ENCODE data around the gene MBD6. TPM values are rescaled to one million over a fixed set of nuclear protein-coding genes. Genes with fewer than 3 reads are reported as not detected.
"Not testable (repeated sequence)": the region's sequence is repeated elsewhere in the genome, so short reads cannot be mapped to it uniquely, and the experiment has no call there.

Gene MBD6
- total RNA-seq, 2 experiments from 2014 or later = 71.7 to 73.4 TPM

DNA sequence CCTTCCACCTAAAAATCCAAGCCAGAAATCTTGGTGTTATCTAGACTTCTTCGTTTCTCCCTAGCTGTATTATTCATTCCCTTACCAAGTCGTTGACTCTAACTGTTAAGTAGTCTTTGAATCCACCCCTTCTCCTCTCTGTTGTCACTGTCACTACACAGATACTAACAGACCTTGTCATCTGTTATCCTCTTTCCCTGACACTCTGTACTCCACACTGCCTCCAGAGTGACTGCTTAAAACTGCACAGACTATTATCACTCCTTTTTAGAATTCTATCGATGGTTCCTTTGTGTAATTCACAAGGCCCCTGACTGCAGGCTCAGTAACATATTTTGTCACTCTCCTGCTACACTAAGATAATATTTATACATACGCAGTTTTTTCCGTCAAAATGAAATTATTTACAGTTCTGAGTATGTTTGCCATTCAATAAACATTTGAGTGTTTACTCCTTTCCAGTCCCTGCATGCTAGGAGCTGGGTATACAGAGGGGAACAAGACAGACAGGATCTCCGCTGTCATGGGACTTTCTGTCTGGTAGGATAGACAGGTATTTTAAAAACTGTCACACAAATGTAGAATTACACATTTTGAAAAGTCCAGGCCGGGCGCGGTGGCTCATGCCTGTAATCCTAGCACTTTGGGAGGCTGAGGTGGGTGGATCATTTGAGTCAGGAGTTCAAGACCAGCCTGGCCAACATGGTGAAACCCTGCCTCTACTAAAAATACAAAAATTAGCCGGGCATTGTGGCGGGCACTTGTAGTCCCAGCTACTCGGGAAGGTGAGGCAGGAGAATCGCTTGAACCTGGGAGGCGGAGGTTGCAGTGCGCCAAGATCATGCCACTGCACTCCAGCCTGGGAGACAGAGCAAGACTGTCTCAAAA, 31.0 kb upstream of the MBD6 start:
- H3K4me3 Mint-ChIP-seq = no peak overlapping the region
- H3K36me3 Mint-ChIP-seq (ENCODE audit: low read depth) = peaks cover 66% of the 10 kb centered on the region
- no peaks in the 10 kb centered on the region for H3K27me3 Mint-ChIP-seq
- ChIA-PET POLR2A (interaction anchor here (1.3 to 6.9 kb wide), 4 partner anchors 13 to 29 kb away, joined by 3 to 47 read pairs (median 4); partner anchors contain the start of genes ARHGAP9 and DDIT3), CTCF (interaction anchor here (0.6 to 1.8 kb wide), 5 partner anchors 17 to 39 kb away, joined by 3 to 4 read pairs (median 4); no protein-coding TSS in a partner anchor)
- DNase-seq = no peak
- H3K9me3 Mint-ChIP-seq = no peaks in the 10 kb centered on the region
- peaks cover 36% of the 10 kb centered on the region for H3K4me1 Mint-ChIP-seq
- H3K27ac Mint-ChIP-seq = peak overlapping the region; percentile 58

- H3K36me3 Mint-ChIP-seq (ENCODE audit: low read depth) = peaks cover 74% of the 10 kb centered on the region
- POLR2A ChIA-PET, CTCF ChIA-PET: not testable (repeated sequence)
These were observed 27.4 kb upstream of the MBD6 start for GRCh38 chr12:57495051-57495701.

DNA sequence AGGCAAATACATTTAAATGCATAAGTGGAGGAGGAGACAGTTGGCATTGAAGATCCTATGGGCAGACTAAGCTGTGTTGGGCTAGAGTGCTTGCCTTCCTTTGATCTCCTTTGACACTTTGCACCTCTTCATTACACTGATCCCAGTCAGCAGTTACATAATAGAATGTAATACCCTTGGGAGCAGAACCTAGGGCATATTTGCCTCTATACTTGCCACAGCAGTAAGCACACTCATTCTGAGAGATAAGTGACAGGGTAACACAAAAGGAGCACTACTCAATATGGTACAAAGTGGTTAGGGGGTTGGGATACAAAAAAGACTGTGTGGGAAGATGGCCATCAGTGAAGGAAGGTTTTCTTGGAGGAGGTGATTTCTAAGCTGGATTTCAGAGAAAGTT, 25.8 kb upstream of the MBD6 start:
- DNase-seq = no peak
- H3K27me3 Mint-ChIP-seq = no peaks in the 10 kb centered on the region
- H3K27ac Mint-ChIP-seq = no peak overlapping the region
- CTCF ChIA-PET = interaction anchor here (0.7 to 1.0 kb wide), 2 partner anchors 20 to 38 kb away, joined by 3 read pairs; no protein-coding TSS in a partner anchor
- H3K4me3 Mint-ChIP-seq = no peak overlapping the region
- POLR2A ChIA-PET = interaction anchor here (1.0 to 1.4 kb wide), 3 partner anchors 20 to 50 kb away, joined by 4 to 7 read pairs (median 5); partner anchors contain the start of genes DCTN2 and DDIT3
- H3K4me1 Mint-ChIP-seq = peaks cover 7% of the 10 kb centered on the region
- peaks cover 73% of the 10 kb centered on the region for H3K36me3 Mint-ChIP-seq (ENCODE audit: low read depth)
- no peaks in the 10 kb centered on the region for H3K9me3 Mint-ChIP-seq

More at GRCh38 chr12:57495051-57495701, 27.4 kb upstream of the MBD6 start:
- not testable (repeated sequence) for DNase-seq, H3K27me3 Mint-ChIP-seq, H3K4me3 Mint-ChIP-seq, H3K9me3 Mint-ChIP-seq, H3K27ac Mint-ChIP-seq
- H3K4me1 Mint-ChIP-seq = peaks cover 14% of the 10 kb centered on the region

DNA sequence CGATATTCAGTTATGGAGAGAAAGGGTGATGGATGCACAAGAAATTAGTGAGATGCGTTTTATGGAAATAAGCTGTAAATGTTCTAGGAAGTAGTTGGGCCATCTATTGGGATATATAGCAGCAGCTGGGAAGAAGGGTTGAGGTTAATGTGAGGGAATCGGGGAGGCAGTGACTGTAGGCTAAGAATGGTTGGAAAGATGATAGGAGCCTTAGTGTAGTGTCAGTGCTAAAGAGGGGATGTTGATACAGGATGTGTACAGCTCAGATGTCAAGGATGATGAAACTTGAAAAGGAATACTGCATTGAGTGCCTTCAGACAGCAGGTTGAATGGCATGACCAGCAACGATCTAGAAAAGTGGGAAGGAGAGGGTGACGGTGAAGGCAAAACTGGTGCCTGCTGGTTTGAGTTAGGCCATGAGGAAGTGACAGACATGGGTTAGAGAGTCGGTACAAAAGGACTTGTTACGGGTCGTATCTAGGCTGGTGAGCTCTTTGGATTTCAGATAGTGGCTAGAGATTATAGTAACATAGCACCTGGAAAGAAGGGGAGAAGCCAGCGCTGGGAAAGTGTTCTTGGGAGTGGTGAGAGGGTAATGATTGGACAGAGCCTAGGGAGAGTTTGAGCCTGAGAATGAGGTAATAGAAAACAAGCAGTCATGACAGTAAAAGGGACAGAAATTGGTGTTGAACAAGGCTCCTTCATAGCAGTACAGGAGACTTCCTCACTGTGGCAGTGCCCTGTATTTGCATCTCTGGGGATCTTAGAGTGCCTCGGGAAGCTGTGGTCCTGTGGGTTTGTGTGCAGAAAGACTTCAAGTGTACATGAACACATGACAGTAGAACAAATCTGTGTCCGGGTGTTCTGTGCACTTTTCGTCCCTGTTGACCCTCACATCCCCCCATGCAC, 25.1 kb upstream of the MBD6 start:
- Mint-ChIP-seq H3K4me3 (no peak overlapping the region), H3K9me3 (no peaks in the 10 kb centered on the region), H3K36me3 (ENCODE audit: low read depth) (peaks cover 73% of the 10 kb centered on the region), H3K4me1 (peaks cover 7% of the 10 kb centered on the region), H3K27me3 (no peaks in the 10 kb centered on the region), H3K27ac (no peak overlapping the region)
- ChIA-PET CTCF (interaction anchor here (0.7 to 1.0 kb wide), 2 partner anchors 21 to 39 kb away, joined by 3 read pairs; no protein-coding TSS in a partner anchor), POLR2A (interaction anchor here (1.0 to 1.4 kb wide), 3 partner anchors 21 to 49 kb away, joined by 4 to 7 read pairs (median 5); partner anchors contain the start of genes DCTN2 and DDIT3)
- DNase-seq = no peak

DNA sequence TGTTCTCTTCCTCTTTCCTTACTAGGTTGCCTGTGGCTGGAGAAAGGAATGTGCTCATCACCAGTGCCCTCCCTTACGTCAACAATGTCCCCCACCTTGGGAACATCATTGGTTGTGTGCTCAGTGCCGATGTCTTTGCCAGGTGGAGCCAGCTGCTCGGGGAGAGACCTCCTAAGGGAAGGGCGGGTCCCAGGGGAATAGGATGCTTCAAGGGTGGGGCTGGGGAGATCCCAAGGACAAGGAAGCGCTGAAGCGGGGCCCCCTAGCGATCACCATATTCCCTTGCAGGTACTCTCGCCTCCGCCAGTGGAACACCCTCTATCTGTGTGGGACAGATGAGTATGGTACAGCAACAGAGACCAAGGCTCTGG, 24.5 kb upstream of the MBD6 start:
- no peak for DNase-seq
- Mint-ChIP-seq H3K4me1 (peaks cover 5% of the 10 kb centered on the region), H3K9me3 (no peaks in the 10 kb centered on the region), H3K4me3 (no peak overlapping the region), H3K27me3 (no peaks in the 10 kb centered on the region), H3K27ac (no peak overlapping the region), H3K36me3 (ENCODE audit: low read depth) (peaks cover 71% of the 10 kb centered on the region)
- CTCF ChIA-PET = no interaction called here
- POLR2A ChIA-PET = no interaction called here

- Mint-ChIP-seq H3K27me3 (no peaks in the 10 kb centered on the region), H3K4me1 (peaks cover 5% of the 10 kb centered on the region), H3K36me3 (ENCODE audit: low read depth) (peaks cover 76% of the 10 kb centered on the region), H3K27ac (no peak overlapping the region), H3K9me3 (no peaks in the 10 kb centered on the region), H3K4me3 (no peak overlapping the region)
- ChIA-PET POLR2A (interaction anchor here (0.9 kb wide), 1 partner anchor 11 kb away, joined by 4 read pairs; the partner anchor contains the start of gene MARS1), CTCF (no interaction called here)
- DNase-seq = no peak
These were observed 24.1 kb upstream of the MBD6 start for GRCh38 chr12:57498571-57498970.

GRCh38 chr12:57500213-57500612, 22.4 kb upstream of the MBD6 start:
- no peak overlapping the region for H3K27ac Mint-ChIP-seq
- H3K4me3 Mint-ChIP-seq = no peak overlapping the region
- ChIA-PET CTCF (interaction anchor here (1.2 kb wide), 1 partner anchor 16 kb away, joined by 3 read pairs; no protein-coding TSS in a partner anchor), POLR2A (interaction anchor here (1.5 kb wide), 1 partner anchor 15 kb away, joined by 4 read pairs; no protein-coding TSS in a partner anchor)
- DNase-seq = no peak
- H3K36me3 Mint-ChIP-seq (ENCODE audit: low read depth) = peaks cover 86% of the 10 kb centered on the region
- H3K9me3 Mint-ChIP-seq = no peaks in the 10 kb centered on the region
- no peaks in the 10 kb centered on the region for H3K27me3 Mint-ChIP-seq
- H3K4me1 Mint-ChIP-seq = peaks cover 5% of the 10 kb centered on the region

GRCh38 chr12:57502311-57502969, 20.2 kb upstream of the MBD6 start:
- CTCF ChIA-PET = interaction anchor here (1.1 to 1.7 kb wide), 2 partner anchors 26 to 277 kb away, joined by 4 to 5 read pairs; no protein-coding TSS in a partner anchor
- peaks cover 79% of the 10 kb centered on the region for H3K36me3 Mint-ChIP-seq (ENCODE audit: low read depth)
- not testable (repeated sequence) for H3K27ac Mint-ChIP-seq, H3K27me3 Mint-ChIP-seq, H3K9me3 Mint-ChIP-seq, H3K4me3 Mint-ChIP-seq, DNase-seq, H3K4me1 Mint-ChIP-seq
- POLR2A ChIA-PET = interaction anchor here (1.6 to 3.1 kb wide), 2 partner anchors 16 to 18 kb away, joined by 3 to 10 read pairs; partner anchors contain the start of gene DDIT3

- not testable (repeated sequence) for DNase-seq, H3K9me3 Mint-ChIP-seq, H3K4me3 Mint-ChIP-seq, H3K27me3 Mint-ChIP-seq, H3K4me1 Mint-ChIP-seq, H3K27ac Mint-ChIP-seq
- peaks cover 59% of the 10 kb centered on the region for H3K36me3 Mint-ChIP-seq (ENCODE audit: low read depth)
- ChIA-PET POLR2A (interaction anchor here (1.0 kb wide), 1 partner anchor 19 kb away, joined by 3 read pairs; the partner anchor contains the start of gene MARS1), CTCF (interaction anchor here (1.6 kb wide), 1 partner anchor 41 kb away, joined by 3 read pairs; the partner anchor contains the start of gene DCTN2)
These were observed 16.1 kb upstream of the MBD6 start for GRCh38 chr12:57506541-57506940.

- H3K27me3 Mint-ChIP-seq, POLR2A ChIA-PET, DNase-seq, H3K27ac Mint-ChIP-seq, H3K4me3 Mint-ChIP-seq, CTCF ChIA-PET, H3K9me3 Mint-ChIP-seq, H3K4me1 Mint-ChIP-seq: not testable (repeated sequence)
- H3K36me3 Mint-ChIP-seq (ENCODE audit: low read depth) = peaks cover 63% of the 10 kb centered on the region
These were observed 14.8 kb upstream of the MBD6 start for GRCh38 chr12:57507796-57508195.

DNA sequence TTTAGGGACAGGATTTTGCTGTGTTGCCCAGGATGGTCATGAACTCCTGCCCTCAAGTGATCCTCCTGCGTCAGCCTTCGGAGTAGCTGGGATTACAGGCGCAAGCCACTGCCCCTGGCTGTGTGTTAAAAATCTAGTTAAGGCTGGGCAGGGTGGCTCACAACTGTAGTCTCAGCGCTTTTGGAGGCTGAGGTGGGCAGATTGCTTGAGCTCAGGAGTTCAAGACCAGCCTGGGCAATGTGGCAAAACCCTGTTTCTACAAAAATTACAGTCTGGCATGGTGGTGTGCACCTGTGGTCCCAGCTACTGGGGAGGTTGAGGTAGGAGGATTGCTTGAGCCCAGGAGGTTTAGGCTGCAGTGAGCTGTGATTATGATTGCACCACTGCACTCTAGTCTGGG, 11.5 kb upstream of the MBD6 start:
- Mint-ChIP-seq H3K4me3 (no peak overlapping the region), H3K9me3 (no peaks in the 10 kb centered on the region), H3K27me3 (no peaks in the 10 kb centered on the region), H3K27ac (no peak overlapping the region), H3K36me3 (ENCODE audit: low read depth) (peaks cover 57% of the 10 kb centered on the region), H3K4me1 (no peaks in the 10 kb centered on the region)
- POLR2A ChIA-PET = interaction anchor here (0.8 to 1.6 kb wide), 2 partner anchors 9 to 13 kb away, joined by 3 to 5 read pairs; partner anchors contain the start of gene DDIT3
- DNase-seq = no peak
- CTCF ChIA-PET = no interaction called here

Data from activated CD4-positive, alpha-beta memory T cell treated with anti-CD3 and anti-CD28 coated beads, Interleukin-2, amount 10 ng/mL, durations not matched to agents 7 days and 5 days (primary cell).